Keratinocyte (primary cell): ENCODE results near the gene CCR8.

ENCODE experiments used
- EZH2 ChIP-seq: IDR thresholded peaks from one replicate; pipeline ENCODE4 v1.6.1; 2012; ENCODE audit warnings: inconsistent platforms, mild to moderate bottlenecking, low read length, moderate library complexity
- TF ChIP-seq, protein P1 (sequence below), 3 experiments: IDR thresholded peaks in 1 of 3; conservative IDR thresholded peaks in 1 of 3; optimal IDR thresholded peaks in 1 of 3; 2 replicates in 2 of 3; 3 replicates in 1 of 3; pipeline versions ENCODE3 to v1.5.1; 2011; ENCODE audit warnings: low read length in 3 of 3, mild to moderate bottlenecking in 3 of 3, moderate library complexity in 2 of 3, control low read depth in 1 of 3, inconsistent platforms in 1 of 3; ENCODE audit not compliant: insufficient read depth in 2 of 3; ENCODE audit errors: extremely low read depth in 1 of 3

GRCh38 chr3:39330824-39331223 is 1.3 kb downstream of the CCR8 start:
- TF ChIP-seq EZH2, result no peak
- TF ChIP-seq, protein P1, sequence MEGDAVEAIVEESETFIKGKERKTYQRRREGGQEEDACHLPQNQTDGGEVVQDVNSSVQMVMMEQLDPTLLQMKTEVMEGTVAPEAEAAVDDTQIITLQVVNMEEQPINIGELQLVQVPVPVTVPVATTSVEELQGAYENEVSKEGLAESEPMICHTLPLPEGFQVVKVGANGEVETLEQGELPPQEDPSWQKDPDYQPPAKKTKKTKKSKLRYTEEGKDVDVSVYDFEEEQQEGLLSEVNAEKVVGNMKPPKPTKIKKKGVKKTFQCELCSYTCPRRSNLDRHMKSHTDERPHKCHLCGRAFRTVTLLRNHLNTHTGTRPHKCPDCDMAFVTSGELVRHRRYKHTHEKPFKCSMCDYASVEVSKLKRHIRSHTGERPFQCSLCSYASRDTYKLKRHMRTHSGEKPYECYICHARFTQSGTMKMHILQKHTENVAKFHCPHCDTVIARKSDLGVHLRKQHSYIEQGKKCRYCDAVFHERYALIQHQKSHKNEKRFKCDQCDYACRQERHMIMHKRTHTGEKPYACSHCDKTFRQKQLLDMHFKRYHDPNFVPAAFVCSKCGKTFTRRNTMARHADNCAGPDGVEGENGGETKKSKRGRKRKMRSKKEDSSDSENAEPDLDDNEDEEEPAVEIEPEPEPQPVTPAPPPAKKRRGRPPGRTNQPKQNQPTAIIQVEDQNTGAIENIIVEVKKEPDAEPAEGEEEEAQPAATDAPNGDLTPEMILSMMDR (optimal IDR thresholded peaks at IDR 0.05 in 1 of 3, IDR thresholded peaks at IDR 0.05 in 1 of 3, conservative IDR thresholded peaks at IDR 0.05 in 1 of 3; ENCODE audit: extremely low read depth in 1 of 3, insufficient read depth in 2 of 3, low read length in 3 of 3), result no peak
